Esophagus muscularis mucosa (tissue), 3 donors: ENCODE results near the gene GPBP1L1.
A peak's percentile ranks its signal among the peaks of the same experiment; 100 is the strongest.

Experiments used
- POLR2AphosphoS5 ChIP-seq, 2 donors: sonication (generic); formaldehyde crosslinking; IDR thresholded peaks; one replicate each; pipeline ENCODE4 v1.6.1; 2017; ENCODE audit warnings: antibody characterized with exemption in 2 of 2
- TF ChIP-seq, protein P1 (sequence below), 3 experiments: fragments of 200-600 bp in 2 of 3; fragments of 450-650 bp in 1 of 3; sonication (generic) in 2 of 3; IDR thresholded peaks; one replicate each; pipeline ENCODE4 v1.5.1; 2017 to 2019; ENCODE audit warnings: antibody characterized with exemption in 3 of 3, mild to moderate bottlenecking in 2 of 3, moderate library complexity in 1 of 3

- TF ChIP-seq, protein P1, sequence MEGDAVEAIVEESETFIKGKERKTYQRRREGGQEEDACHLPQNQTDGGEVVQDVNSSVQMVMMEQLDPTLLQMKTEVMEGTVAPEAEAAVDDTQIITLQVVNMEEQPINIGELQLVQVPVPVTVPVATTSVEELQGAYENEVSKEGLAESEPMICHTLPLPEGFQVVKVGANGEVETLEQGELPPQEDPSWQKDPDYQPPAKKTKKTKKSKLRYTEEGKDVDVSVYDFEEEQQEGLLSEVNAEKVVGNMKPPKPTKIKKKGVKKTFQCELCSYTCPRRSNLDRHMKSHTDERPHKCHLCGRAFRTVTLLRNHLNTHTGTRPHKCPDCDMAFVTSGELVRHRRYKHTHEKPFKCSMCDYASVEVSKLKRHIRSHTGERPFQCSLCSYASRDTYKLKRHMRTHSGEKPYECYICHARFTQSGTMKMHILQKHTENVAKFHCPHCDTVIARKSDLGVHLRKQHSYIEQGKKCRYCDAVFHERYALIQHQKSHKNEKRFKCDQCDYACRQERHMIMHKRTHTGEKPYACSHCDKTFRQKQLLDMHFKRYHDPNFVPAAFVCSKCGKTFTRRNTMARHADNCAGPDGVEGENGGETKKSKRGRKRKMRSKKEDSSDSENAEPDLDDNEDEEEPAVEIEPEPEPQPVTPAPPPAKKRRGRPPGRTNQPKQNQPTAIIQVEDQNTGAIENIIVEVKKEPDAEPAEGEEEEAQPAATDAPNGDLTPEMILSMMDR (IDR thresholded peaks at IDR 0.05) = peak in 2 of 3 experiments; percentile 6 to 42
- TF ChIP-seq POLR2AphosphoS5 (IDR thresholded peaks at IDR 0.05) = peak; percentile 72 to 77
Measured at GRCh38 chr1:45687754-45688740, 1.7 kb upstream of the GPBP1L1 start, which contains the start of gene TMEM69.
